NCI-H2227 (cell line): ENCODE data around the gene KLHL30.
A peak's percentile ranks its signal among the peaks of the same experiment; 100 is the strongest.

Experiments
- DNase-seq: peaks from one replicate; lab custom pipeline; 2025; ENCODE audit not compliant: unreplicated experiment; lab: John Stamatoyannopoulos, UW

Gene KLHL30

DNA sequence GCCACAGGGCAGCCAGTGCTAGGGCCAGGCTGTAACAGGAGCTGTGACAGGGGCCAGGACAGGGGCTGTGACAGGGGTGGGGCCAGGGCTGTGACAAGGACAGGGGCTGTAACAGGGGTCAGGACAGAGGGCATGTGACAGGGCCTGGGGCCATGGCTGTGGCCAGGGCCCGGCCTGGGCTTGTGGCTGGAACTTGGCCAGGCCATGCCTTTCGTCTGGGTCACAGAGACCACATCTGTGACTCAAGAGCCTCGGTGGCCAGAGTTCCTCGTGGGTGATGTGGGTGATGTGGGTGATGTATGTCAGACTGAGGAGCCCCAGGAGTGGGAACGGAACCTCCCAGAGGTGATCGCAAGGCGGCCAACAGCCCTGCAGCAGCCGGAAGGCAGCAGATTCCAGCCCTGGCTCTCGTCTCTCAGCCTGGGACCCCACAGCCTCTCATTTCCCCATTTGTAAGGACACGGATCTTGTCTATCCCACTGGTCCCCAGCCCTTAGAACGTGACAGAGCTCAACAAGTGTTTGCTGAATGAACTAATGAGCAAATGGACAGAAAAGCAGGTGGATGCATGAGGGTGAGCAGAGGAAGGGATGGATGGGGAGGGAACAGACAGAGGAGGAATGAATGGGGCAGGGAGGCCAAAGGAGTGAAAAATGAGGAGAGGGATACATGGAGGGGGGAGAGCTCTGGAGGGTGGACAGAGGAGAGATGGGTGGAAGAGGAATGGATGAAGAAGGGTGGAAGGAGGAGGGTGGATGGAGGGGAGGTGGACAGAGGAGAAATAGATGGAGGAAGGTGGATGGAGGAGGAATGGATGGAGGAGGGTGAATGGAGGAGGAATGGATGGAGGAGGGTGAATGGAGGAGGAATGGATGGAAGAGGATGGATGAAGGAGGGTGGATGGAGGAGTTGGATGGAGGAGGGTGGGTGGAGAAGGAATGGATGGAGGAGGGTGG is 21.0 kb upstream of the KLHL30 start:
- DNase-seq = no peak

DNA sequence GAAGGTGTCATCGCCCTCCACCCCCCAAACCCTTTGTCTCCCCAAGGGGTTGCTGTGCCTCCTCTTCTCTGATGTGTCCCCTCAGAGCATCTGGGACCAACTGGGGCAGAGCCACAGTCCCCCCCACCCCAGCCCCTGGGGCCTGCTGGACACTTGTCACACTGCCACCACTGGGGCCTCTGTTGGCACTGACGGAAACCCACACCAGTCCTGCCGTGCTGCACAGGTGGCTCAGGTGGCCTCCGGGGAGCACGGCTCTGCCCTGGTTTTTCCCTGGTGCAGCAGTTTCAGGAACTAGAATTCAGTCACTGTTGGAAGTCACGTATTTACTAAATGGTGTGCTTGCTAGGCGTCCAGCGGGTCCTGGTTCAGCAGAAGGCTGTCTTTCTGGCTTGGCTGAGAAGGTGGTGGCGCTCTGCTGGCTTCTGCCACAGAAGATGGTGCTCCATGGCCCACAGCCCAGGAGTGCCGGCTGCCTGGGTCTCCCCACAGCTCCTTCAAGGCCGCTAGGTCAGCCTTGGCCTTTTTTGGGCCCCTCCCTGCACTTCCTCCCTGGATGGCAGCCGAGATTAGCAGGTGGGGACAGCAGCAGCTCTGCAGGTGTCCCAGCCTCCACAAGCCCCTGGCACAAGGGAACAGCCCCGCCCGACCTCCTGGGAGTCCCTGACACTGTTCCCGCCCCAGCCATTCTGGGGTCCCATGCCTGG is 18.6 kb upstream of the KLHL30 start:
- no peak for DNase-seq

DNA sequence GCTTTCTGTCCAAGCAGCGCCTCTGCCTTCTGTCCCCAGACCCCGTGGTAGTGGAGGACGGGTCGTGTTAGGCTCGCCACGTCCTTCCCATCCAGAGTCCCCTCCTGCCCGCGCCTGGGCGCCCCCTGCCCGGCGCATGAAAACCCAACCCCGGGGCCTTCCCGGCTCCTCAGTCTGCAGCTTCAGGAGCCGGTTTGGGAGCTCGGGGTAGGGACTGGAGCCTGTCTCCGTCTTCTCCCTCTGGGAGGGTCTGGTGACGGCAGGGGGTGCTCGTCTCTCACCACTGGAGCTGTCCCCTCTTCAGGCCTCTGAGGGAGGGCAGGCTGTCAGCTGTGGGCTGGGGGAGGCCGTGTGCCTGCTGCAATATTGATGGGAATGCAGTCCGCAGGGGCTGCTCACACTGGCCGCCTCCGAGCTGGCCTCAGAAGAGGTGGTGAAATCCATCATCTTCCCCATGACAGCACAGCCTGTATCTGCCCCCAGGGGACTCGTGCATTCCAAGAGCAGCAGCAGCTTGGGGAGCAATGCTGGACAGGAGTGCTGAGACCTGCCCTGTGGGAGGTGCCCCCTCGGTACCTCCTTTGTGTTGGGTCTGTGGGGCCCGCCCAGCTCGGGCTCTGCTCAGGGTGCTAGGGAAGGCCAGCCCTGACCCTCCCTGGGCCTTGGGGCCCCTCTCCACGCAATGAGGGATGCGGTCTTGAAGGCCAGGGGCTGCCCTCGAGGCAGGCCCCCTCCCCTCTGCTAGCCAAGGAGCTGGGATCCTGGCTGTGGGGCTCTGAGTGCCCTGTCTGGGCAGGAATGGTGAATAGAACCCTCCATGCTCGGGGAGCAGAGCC is 17.8 kb upstream of the KLHL30 start:
- no peak for DNase-seq

DNA sequence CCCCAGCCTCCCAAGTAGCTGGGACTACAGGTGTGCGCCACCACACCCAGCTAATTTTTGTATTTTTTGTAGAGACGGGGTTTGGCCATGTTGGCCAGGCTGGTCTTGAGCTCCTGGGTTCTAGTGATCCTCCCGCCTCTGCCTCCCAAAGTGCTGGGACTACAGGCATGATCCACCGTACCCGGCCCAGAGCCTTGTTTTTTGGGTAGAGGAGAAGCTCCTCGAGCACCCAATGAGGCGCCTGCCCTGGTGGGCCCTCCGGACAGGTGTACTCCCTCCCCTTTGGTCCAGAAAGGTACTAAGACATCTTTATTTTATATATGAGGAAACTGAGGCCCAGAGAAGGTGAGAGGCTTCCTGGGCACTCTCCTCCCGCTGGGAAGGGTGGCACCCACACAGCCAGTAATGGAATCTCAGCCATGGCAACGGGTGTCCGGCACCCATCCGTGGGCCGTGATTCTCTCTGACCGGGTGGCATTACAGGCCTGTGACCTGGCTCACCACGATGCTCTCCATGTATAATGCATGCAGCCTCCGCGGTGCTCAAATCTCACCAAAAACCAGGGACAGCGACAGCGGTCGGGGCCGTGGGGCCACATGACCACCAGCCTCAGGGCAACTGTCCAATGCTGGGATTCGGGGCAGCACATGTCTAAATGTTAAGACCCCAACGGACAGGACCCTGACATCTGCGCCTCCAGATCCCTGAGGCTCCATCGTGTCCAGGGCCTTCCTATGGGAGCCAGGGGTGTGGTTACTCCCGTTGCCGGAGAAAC is 16.8 kb upstream of the KLHL30 start:
- no peak for DNase-seq

DNA sequence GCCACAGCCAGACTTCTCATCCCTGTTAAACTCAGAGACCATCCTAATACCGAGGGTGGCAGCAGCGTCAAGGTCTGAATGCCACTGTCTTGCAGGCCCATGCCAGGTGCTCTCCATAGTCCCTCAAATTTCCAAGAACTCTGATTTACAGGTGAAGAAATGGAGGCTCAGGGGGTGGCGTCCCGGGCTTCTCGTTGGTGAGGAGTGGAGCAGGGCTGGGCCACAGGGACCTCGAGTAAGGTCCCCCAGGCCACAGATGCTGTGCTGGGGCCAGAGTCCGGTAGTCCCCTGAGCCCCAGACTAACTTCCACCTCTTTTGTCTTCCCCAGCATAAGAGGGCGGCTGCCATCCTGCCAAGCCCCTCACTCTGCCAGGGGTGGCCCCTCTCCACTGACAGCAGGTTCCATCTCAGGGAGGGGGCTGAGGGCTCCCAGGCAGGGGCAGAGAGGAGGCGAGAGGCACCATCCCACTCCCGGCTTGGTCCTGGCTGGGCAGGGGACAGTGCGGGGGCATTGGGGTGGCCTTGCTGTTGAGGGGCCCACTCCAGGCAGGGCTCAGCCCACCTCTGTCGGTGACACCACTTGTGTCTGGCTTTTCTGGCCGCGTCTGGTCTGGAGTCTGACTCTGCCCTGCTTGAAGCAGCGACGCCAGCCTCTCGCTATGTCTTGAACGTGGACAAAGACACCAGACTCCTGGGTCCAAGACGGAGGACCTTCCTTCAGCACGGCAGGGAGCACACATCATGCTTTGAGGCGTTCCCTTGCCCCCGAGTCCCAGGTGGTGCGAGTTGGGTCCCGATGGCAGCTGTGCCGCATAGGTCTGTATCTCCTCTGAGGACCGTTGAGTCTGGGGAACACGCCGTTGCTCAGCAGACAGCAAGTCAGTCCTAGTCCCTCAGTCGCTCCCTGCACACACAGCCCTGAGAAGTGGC is 15.9 kb upstream of the KLHL30 start:
- DNase-seq = no peak

DNA sequence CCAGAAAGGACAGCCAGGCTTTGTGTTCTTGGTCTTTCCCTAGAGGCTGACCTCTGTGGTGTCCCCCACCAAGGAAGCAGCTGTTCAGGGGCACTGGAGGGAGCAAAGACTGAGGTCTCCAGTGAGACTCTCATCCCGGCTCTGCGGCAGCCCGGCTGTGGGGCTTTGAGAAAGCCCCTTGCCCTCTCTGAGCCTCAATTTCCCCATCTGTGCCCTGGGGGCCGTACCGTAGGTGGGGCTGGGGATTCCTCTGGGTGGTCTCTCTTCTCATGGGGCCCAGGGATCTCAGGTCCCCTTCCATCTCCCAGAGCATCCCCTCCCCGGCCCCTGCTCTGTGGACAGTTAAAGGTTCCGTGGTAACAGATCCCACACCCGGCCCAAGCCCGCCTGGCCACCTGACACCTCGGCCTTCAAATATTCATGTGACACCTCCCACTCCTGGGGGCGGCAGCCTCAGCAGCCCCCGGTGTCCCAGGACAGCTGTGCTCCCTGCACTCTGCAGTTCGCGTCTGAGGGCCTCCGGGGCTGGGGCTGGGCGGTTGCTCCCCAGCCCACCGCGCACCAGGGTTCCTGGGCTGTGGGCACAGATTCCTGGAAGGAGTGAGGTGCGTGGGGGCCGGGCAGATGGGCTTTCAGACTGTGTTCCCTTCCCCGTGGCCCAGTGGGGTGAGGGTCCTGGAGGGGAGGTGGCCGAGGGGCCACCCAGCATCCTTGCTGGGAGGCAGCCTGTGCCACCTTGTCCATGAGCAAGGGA is 15.1 kb upstream of the KLHL30 start:
- no peak for DNase-seq

DNA sequence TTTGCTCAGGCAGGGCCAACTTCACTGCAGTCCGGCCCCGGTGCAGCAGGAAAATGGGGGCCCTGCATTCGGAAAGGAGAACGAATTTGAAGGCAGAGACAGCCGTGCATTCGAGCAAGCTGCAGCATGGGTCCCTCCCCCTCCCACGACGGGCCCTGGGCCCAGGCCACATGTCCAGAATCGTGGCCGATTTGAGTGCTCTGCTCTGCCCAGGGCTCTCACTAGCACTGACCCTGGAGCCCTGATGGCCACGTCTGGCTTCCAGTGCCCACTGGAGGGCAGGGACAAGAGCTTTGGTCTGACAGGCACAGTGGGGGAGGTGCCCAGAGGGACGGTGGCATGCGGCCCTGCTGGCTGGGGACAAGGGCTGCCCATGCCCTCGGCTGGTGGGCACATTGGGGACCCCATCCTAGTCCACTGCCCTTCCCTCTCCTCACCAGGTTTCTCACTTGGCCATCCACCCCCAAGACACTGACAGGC is 14.4 kb upstream of the KLHL30 start:
- DNase-seq = no peak

DNA sequence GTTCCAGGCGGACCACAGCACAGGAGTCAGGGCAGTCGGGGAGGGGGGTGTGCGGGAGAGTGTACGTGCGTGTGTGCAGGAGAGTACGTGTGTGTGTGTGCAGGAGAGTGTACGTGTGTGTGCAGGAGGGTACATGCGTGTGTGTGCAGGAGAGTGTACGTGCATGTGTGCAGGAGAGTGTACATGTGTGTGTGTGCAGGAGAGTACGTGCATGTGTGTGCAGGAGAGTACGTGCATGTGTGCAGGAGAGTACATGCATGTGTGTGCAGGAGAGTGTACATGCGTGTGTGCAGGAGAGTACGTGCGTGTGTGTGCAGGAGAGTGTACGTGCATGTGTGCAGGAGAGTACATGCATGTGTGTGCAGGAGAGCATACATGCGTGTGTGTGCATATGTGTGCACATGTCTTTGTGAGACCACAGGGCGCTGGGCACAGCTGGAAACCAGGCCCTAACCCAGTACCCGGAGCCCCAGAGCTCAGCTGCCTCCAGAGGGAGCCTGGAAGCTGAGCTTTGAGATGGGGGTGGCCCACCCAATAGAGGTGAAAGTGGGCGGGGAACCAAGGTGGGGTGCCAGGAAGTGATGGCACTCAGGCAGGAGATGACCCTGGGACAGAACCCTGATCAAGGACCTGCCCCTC is 13.9 kb upstream of the KLHL30 start:
- DNase-seq = no peak

DNA sequence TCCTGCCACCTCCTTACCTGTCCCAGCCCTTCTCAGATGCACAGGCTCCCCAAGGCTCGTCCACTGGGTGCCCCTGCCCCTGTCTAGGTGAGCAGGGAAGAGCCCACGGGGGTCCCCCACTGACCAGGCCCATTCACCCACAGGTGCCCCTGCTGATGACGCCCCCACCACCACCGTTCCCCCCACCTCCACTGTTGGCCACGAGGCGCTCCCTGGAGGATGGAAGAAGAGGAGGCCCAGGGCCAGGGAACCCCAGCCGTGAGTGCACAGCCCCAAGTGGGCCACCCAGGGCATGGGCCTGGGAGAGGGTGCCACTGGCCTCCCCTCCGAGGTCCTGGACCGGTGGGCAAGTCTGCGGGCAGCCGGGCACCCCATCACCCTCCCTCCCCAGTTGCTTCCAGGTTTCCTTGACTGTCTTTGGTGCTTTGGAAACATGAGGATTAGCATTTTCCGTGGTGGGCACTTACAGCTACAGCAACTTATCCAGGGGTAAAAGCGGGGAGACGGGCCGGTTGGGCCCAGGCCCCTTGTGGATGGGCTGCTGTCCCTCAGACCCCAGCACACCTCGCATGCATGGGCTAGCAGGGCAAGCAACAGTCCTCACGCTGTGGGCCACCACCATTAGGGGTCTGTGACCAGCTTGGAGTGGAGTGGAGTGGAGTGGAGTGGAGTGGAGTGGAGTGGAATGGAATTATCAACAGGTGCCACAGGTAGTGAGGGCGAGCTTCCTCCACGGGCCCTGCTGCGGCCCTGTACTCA is 13.2 kb upstream of the KLHL30 start:
- DNase-seq = no peak

DNA sequence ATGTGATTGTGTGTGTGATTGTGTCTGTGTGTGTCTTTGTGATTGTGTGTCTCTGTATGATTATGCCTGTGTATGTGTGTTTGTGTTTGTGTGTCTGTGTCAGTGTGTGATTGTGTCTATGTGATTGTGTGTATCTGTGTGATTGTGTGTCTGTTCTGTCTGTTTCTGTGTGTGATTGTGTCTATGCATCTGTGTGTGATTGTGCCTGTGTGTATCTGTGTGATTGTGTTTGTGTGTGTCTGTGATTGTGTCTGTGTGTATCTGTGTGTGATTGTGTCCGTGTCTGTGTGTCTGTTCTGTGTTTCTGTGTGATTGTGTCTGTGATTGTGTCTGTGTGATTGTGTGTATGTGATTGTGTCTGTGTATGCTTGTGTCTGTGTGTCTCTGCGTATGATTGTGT is 12.1 kb upstream of the KLHL30 start:
- no peak for DNase-seq

DNA sequence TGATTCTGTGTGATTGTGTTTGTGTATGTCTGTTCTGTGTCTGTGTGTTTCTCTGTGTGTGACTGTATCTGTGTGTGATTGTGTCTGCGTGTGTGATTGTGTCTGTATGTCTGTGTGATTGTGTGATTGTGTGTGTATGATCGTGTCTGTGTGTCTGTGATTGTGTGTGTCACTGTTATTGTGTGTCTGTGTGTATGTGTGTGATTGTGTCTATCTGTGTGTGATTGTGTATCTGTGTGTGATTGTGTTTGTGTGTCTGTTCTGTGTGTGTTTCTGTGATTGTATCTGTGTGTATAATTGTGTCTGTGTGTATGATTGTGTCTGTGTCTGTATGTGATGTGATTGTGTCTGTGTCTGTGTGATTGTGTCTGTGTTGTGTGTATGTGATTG is 11.7 kb upstream of the KLHL30 start:
- no peak for DNase-seq

DNA sequence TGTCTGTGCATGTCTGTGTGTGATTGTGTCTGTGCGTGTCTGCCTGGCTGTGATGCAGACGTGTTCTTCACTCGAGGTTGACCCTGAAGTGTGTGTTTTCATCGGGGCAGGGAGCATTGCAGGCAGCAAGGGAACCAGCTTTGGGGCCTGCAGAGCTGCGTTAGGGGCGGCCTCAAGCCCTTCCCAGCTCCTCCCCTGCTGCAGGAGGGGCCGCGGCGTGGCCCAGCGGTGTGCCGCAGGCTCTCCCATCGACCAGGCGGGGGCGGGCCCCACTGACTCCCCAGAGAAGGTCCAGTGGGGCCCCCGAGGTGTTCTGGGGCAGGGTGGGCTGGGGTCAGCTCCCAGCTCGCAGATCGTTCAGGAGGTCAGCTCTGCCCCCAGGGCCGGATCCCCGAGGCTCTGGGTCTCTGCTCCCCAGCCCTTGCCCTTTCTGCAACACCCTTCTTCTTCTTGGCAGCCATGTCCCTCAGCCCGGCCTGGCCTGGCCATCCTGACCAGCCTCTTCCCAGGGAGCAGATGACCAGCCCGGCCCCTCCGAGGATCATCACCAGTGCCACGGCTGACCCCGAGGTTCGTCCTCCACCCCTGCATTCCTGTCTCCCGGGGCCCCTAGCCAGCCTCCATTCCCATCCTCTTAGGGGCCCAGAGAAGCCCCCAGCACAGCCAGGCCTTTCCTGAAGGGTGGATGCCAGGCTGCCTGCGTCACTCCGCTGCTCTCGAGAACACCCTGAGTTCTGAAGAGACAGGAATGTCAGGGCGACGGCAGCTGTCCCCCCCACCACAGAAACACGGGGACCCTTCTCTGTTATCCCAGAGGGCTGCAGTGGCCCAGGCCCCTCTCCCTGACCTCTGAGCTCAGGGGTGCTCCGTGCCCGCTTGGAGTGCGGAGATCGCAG is 11.1 kb upstream of the KLHL30 start:
- peak; percentile 26 for DNase-seq

DNA sequence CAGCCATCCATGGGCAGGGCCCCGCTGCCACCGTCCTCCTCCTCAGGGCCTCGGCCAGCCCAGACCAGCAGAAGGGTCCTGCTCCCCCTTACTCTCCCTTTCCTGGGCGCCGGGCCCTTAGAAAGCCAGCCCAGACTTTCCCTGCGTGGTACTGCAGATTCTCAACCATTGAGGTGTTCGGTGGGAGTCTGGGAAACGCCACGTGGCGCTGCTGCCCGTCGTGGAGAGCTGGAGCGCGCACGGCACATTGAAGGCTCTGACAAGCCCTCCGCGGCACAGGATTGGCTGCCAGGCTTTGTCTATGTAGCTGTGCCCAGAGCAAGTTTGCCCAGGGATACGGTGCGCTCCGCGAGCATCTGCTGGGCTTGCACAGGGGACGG is 10.4 kb upstream of the KLHL30 start:
- DNase-seq = no peak

DNA sequence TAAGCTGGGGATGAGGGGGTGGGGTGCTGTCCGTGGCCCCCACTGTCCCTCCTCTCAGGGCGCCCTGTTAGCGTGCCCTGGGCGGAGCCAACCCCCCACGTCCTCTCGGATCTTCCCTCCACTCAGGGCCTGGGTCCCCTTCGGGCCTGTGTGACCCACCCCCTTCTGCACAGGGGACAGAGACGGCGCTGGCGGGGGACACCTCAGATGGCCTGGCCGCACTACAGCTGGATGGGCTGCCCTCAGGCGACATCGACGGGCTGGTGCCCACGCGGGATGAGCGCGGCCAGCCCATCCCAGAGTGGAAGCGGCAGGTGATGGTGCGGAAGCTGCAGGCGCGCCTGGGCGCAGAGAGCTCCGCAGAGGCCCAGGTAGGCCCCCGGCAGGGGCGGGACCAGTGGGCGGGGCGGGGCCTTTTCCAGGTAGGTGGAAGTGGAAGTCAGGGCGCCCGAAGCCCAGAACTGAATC is 9.9 kb upstream of the KLHL30 start:
- no peak for DNase-seq

DNA sequence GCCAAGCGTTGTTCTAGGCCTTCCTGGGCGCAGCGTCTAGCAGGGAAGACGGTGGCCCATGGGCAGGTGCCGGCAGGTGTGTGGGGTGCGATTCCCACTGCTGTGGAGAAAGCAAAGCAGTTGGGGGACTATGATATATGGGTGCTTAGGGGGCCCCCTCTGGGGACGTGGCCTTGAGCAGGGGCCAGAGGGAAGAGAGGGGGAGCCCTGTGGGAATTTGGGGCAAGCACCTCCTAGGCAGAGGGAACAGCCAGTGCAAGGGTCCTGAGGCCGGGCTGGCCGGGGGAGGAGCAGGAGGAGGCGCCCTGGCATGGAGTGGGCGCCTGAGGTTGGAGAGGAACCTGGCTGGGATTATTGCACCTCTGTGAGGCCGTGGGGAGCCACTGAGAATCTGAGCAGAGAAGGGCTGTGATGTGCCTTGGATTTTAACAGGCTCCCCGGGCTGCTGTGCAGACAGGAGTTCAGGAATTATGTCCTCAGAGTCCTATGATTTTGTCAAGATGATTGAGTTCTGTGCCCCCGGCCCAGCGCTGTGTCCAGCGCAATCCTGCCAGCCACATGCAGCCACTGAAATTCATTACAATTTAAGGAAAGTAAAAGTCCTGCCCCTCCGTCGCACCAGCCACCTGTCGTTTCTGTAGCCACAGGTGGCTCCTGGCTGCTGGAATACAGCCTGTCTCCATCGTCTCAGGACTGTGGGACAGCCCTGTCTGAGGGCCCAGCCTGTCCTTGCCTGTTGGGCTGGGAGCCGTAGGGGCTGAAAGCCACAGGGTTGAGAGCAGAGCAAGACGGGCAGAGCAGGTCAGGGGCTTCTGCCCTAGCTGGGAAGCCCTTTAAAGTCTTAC is 9.1 kb upstream of the KLHL30 start:
- DNase-seq = no peak
